Pancreas (tissue), 10 donors: Measurements from ENCODE around the gene DPH7. TPM values are rescaled to one million over a fixed set of nuclear protein-coding genes. Genes with fewer than 3 reads are reported as not detected.

Experiments
- ATAC-seq, 4 donors: fragments of 200-7000 bp; cut with Tn5 transposase; one replicate each; pipeline versions ENCODE4 v1.8.0 to v1.9.1; 2020; ENCODE audit warnings: mild to moderate bottlenecking in 4 of 4, moderate library complexity in 4 of 4
- DNase-seq, 6 donors: peaks; one replicate each; pipeline ENCODE4 v3.0.0-alpha.2; 2020
- FAIRE-seq: peaks from 2 replicates; lab custom pipeline; 2012; peaks lifted over from hg19 to GRCh38; lab: Jason Lieb, UNC
- H3K27ac ChIP-seq, 4 donors: fragments of 200-600 bp; sonication (generic); 1 replicate in 3 of 4; 2 replicates in 1 of 4; pipeline versions ENCODE4 v1.5.0 to v1.8.0; 2020
- H3K27me3 ChIP-seq, 4 donors: fragments of 200-600 bp; one replicate each; pipeline ENCODE4 v1.8.0; 2021
- H3K36me3 ChIP-seq, 3 donors: fragments of 200-600 bp; sonication (generic) in 1 of 3; one replicate each; pipeline versions ENCODE4 v1.5.0 to v1.8.0; 2020 to 2021
- H3K4me1 ChIP-seq, 3 donors: fragments of 200-600 bp; one replicate each; pipeline ENCODE4 v1.8.0; 2021
- H3K4me3 ChIP-seq, 4 donors: fragments of 200-600 bp; sonication (generic) in 2 of 4; one replicate each; pipeline versions ENCODE4 v1.5.0 to v1.8.0; 2020 to 2021
- H3K9me3 ChIP-seq, 4 donors: fragments of 200-600 bp; one replicate each; pipeline ENCODE4 v1.8.0; 2021
- WGBS, 2 donors: extraction: QIAGEN DNeasy Blood & Tissue Kit; methylation state at CpG; one replicate each; pipeline ENCODE4 v1.1.7; 2013; 5-methylcytosine and 5-hydroxymethylcytosine counted together
- intact Hi-C, 3 donors: fragments of 100-400 bp; cut with DNase I; formaldehyde crosslinking; loops; one replicate each; pipeline versions ENCODE4 v1.11.1 to v1.14.2; 2022
- polyA plus RNA-seq, 2 donors: library from polyadenylated mRNA; stranded (reverse); fragments of 200-250 nt; gene quantifications; one replicate each; pipeline ENCODE4 v1.2.3, GENCODE V29; 2013
- total RNA-seq, 6 donors: library from RNA; stranded (reverse); fragmentation: NEBNext Ultra II Directional in 4 of 6; extraction: Animal tissue kit (Norgen Biotek cat#: 25700) in 4 of 6; gene quantifications; one replicate each; pipeline versions ENCODE4 v1.2.1 to v1.2.4, GENCODE V29; 2021 to 2023
- TF ChIP-seq, protein P1 (sequence below), 4 donors: fragments of 200-600 bp; sonication (generic) in 3 of 4; IDR thresholded peaks; one replicate each; pipeline versions ENCODE4 v1.5.0 to v1.8.0; 2021; ENCODE audit warnings: antibody characterized with exemption in 4 of 4
- donor health status: healthy with polysubstance abuse.
- donor health status: DM: no; HTN: no; CAD: no; lungs with moderate emphysema.
- donor health status: DM: no; HTN: no; CAD: no.
- donor health status: control.
- donor health status: control.
- donor health status: Bipolar disorder and iron deficiency.
- donor health status: DM: yes; HTN: yes; CAD: no.
- donor health status: DM: no; HTN: no; CAD: no.
- donor health status: DM: no; HTN: no; CAD: no.
- donor health status: DM: yes; HTN: yes; CAD: no.

The DPH7 gene
- total and polyA plus RNA-seq, 8 donors = 16.7 to 174 (median 24.8) TPM

GRCh38 chr9:137588891-137589290, 10.2 kb upstream of the DPH7 start:
- ATAC-seq = no peak
- Histone ChIP-seq H3K9me3 (no peaks in the 10 kb centered on the region), H3K4me1 (peaks cover 4 to 25% (median 11%) of the 10 kb centered on the region in 3 donors), H3K27me3 (no peaks in the 10 kb centered on the region), H3K27ac (no peak overlapping the region), H3K4me3 (peak overlapping the region in 1 of 4 donors; percentile 86), H3K36me3 (peaks cover 0 to 11% (median 7%) of the 10 kb centered on the region in 3 donors)
- intact Hi-C loops = no loop called here
- peak in 1 of 6 donors; percentile 13 for DNase-seq
- 84 to 90% methylated on average over 6 of the region's 6 CpGs for whole genome bisulfite sequencing, 2 donors
- TF ChIP-seq, protein P1, sequence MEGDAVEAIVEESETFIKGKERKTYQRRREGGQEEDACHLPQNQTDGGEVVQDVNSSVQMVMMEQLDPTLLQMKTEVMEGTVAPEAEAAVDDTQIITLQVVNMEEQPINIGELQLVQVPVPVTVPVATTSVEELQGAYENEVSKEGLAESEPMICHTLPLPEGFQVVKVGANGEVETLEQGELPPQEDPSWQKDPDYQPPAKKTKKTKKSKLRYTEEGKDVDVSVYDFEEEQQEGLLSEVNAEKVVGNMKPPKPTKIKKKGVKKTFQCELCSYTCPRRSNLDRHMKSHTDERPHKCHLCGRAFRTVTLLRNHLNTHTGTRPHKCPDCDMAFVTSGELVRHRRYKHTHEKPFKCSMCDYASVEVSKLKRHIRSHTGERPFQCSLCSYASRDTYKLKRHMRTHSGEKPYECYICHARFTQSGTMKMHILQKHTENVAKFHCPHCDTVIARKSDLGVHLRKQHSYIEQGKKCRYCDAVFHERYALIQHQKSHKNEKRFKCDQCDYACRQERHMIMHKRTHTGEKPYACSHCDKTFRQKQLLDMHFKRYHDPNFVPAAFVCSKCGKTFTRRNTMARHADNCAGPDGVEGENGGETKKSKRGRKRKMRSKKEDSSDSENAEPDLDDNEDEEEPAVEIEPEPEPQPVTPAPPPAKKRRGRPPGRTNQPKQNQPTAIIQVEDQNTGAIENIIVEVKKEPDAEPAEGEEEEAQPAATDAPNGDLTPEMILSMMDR (IDR thresholded peaks at IDR 0.05) = no peak
- no peak for FAIRE-seq

- no peaks in the 10 kb centered on the region for H3K27me3 ChIP-seq
- H3K9me3 ChIP-seq = no peaks in the 10 kb centered on the region
- 86 to 88% methylated on average over 13 of the region's 13 CpGs for WGBS, 2 donors
- no peak overlapping the region for H3K4me3 ChIP-seq
- DNase-seq (peak in 1 of 6 donors; percentile 24), FAIRE-seq (no peak), ATAC-seq (no peak)
- no peak overlapping the region for H3K27ac ChIP-seq
- TF ChIP-seq, protein P1 (IDR thresholded peaks at IDR 0.05) = no peak
- H3K4me1 ChIP-seq = peaks cover 4 to 24% (median 6%) of the 10 kb centered on the region in 3 donors
- peaks cover 0 to 11% (median 7%) of the 10 kb centered on the region in 3 donors for H3K36me3 ChIP-seq
- intact Hi-C loops = no loop called here
Measured at GRCh38 chr9:137588311-137588710, 9.6 kb upstream of the DPH7 start.

- no peak for ATAC-seq
- Histone ChIP-seq H3K4me1 (peaks cover 0 to 13% (median 6%) of the 10 kb centered on the region in 3 donors), H3K27ac (no peak overlapping the region), H3K9me3 (no peaks in the 10 kb centered on the region), H3K4me3 (no peak overlapping the region), H3K27me3 (no peaks in the 10 kb centered on the region), H3K36me3 (peaks cover 0 to 16% (median 7%) of the 10 kb centered on the region in 3 donors)
- FAIRE-seq = no peak
- peak in 1 of 6 donors; percentile 34 for DNase-seq
- intact Hi-C loops = no loop called here
- TF ChIP-seq, protein P1 (IDR thresholded peaks at IDR 0.05) = no peak
- WGBS, 2 donors = 90 to 91% methylated on average over 14 of the region's 14 CpGs
Measured at GRCh38 chr9:137586854-137587253, 8.1 kb upstream of the DPH7 start.

DNA sequence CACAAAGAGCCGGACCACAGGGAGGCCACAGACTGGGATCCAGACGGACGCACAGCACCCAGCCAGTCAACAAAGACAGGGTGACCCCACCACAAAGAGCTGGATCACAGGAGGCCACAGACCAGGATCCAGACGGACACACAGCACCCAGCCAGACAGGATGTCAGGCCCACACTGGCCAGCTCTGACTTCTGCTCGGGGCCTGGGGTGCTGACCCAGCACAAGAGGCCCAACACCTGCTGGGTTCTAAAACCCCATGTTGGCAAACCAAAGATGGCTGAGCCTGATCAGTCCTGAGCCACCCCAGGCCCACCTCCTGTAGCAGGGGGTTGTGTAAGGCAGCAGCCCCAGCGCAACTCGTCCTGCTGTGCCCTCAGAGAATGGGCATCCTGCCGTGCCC, 5.2 kb upstream of the DPH7 start:
- TF ChIP-seq, protein P1 (IDR thresholded peaks at IDR 0.05) = no peak
- ATAC-seq = no peak
- intact Hi-C loops = no loop called here
- Histone ChIP-seq H3K36me3 (peaks cover 0 to 16% (median 7%) of the 10 kb centered on the region in 3 donors), H3K4me3 (no peak overlapping the region), H3K27me3 (no peaks in the 10 kb centered on the region), H3K9me3 (no peaks in the 10 kb centered on the region), H3K4me1 (peaks cover 0 to 4% (median 0%) of the 10 kb centered on the region in 3 donors), H3K27ac (no peak overlapping the region)
- DNase-seq = peak in 1 of 6 donors; percentile 19
- FAIRE-seq = no peak
- 88 to 89% methylated on average over 8 of the region's 8 CpGs for WGBS, 2 donors

DNA sequence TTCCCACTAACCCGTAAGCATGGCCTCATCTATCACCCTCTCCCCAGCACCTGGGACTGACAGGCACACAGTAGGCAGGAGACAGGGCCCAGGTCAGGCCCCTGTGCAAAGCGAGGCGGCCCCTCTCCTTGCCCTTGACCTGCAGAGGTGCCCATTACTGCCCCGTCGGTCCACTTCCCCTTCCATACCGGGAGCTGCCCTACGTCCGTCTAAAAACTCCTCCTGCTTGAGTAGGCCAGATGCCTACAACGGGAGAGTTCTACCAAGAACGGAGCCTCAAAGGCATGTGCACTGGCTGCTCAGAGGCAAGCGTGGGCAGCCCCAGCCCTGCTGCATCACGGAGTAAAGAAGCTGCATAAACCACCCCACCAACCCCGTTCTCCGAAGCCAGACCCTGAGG, 4.6 kb upstream of the DPH7 start:
- intact Hi-C loops = no loop called here
- no peak overlapping the region for H3K27ac ChIP-seq
- FAIRE-seq (no peak), ATAC-seq (no peak), DNase-seq (no peak)
- peaks cover 0 to 16% (median 7%) of the 10 kb centered on the region in 3 donors for H3K36me3 ChIP-seq
- no peaks in the 10 kb centered on the region for H3K9me3 ChIP-seq
- 85 to 89% methylated on average over 14 of the region's 14 CpGs for WGBS, 2 donors
- TF ChIP-seq, protein P1 (IDR thresholded peaks at IDR 0.05) = no peak
- no peak overlapping the region for H3K4me3 ChIP-seq
- no peaks in the 10 kb centered on the region for H3K27me3 ChIP-seq
- peaks cover 0 to 4% (median 0%) of the 10 kb centered on the region in 3 donors for H3K4me1 ChIP-seq
